Left renal cortex interstitium (tissue), 4 donors: ENCODE measurements around the gene CCDC88C. TPM values are rescaled to one million over a fixed set of nuclear protein-coding genes. Genes with fewer than 3 reads are reported as not detected.

ENCODE experiments used
- DNase-seq, 4 donors: peaks; one replicate each; pipeline ENCODE4 v3.0.0-alpha.2; 2013; ENCODE audit warnings: low read depth in 4 of 4, low spot score in 2 of 4, missing footprints in 1 of 4
- polyA plus RNA-seq, 4 donors: library from polyadenylated mRNA; unstranded; fragments of 120-200 nt; gene quantifications; one replicate each; pipeline ENCODE4 v1.2.1, GENCODE V29; 2013; ENCODE audit not compliant: insufficient read length in 4 of 4

Gene CCDC88C
- polyA plus RNA-seq, 4 donors, result 28.8 to 55.2 (median 36.3) TPM

DNA sequence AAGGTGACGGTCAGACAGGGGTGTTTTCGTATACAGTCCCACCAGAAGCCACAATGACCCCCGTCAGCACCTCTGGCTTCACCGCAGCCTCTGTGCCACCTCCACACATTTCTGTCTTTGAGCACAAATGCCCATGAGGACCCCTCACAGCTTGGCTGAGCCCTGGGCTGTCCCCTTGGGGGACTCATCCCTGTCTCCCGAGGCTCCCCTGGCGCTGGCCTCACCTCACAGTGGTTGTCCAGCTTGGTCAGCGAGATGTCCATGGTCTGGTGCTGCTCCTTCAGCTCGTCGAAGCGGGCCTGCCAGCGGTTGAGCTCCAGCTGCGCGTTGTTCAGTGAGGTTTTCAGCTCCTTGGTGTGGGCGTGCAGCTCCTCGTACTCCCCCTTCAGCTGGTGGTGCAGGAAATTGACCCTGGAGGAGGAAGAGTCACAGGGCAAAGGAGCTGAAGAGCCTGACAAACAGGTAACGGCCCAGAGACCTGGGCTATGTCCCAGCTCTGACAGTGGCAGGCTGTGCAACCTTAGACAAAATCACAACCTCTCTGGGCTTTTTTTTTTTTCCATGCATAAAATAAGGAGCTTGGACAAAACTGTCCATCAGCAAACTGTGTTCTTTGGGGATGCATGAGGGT is 120.4 kb downstream of the CCDC88C start:
- DNase-seq, result no peak

DNA sequence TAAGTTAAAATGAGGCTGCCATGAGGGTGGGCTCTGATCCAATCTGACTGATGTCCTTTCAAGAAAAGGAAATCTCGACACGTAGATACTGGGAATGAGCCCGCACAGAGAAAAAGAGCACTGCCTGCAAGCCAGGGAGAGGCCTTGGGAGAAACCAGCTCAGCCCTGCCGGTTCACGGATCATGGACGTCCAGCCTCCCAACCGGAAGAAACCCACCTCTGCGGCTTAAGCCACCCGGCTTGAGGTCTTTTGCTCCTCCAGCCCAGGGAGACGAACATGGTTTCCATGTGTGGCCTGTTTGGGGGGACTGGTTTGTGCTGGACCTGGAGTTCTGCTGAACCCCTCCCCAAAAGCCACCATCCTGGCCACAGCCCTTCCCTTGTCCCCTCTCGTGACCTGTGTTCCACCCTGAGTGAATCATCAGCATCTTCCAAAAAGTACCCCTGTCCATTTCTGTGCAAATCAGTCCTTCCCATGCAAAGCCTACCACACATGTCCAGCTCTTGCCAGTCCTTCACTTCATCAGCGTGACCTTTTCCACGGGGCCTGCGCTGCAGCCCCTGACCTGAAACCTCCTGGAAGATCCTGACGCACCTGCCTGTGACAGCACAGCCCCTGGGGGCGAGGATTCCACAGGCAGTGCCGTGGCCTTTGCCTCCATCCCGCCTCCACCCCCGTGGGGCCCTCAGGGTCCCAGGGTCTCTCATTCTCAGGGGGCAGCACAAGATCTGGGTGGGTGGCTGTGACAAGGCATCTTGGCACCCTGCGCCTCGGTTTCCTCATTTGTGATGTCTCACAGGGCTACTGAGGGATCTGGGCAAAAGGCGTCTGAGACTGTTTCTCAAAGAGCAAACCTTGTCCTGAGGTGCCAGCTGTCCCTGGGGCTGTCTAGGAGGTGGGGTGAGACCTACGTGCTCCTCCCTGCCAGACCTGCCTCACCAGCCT is 121.5 kb downstream of the CCDC88C start:
- DNase-seq, result no peak

DNA sequence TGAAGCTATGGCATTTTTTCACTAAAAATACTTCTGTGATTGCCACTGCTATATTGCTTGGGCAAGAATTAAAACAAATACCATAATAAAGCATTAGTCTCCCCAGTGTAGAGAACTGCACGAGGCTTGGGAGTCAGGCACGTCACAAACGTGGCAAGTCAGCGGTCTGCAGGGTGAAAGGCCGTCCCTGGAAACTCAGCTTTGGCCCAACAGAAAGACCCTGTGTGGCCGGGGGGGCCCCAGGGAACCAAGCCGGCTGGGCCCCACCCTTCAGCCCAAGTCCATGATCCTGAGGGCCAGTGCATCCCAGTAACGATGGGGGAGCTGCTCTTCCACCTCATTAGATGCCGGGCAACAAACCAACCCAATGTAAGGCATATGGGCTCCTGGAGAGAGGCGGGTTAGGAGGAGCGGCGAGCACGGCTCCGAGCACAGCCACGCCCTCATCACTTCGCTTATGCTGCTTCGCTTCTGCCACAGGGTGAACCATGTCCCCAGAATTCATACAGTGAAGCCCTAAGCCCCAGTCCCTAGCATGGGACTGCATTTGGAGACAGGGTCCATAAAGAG is 122.3 kb downstream of the CCDC88C start:
- DNase-seq, result no peak

DNA sequence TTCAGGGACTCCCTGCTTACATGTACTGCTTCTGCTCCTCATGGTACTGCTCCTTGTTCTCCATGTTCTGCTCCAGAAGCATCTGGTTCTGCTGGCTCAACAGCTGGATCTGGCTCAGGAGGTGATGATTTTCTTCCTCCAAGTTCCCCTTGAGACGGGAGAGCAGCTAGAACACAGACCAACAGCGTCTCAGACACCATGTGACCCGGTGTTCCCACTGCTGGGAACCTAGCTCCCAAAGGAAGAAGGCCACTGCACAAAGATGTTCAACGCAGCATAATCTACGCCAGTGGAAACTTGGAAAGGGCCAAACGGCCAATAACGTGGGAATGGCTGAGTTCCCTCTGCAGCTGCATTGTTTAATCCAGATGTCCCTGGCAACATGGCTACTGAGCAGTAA is 123.5 kb downstream of the CCDC88C start:
- DNase-seq, result no peak

DNA sequence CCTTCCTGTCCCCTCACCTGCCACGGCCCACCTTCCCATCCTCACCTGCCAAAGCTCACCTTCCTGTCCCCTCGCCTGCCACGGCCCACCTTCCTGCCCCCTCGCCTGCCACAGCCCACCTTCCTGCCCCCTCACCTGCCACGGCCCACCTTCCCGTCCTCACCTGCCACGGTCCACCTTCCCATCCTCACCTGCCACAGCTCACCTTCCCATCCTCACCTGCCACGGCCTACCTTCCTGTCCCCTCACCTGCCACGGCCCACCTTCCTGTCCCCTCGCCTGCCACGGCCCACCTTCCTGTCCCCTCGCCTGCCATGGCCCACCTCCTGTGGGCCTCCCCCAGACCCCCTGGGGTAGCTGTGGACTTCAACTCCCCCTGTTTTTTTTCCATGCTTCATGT is 124.3 kb downstream of the CCDC88C start:
- DNase-seq, result no peak

DNA sequence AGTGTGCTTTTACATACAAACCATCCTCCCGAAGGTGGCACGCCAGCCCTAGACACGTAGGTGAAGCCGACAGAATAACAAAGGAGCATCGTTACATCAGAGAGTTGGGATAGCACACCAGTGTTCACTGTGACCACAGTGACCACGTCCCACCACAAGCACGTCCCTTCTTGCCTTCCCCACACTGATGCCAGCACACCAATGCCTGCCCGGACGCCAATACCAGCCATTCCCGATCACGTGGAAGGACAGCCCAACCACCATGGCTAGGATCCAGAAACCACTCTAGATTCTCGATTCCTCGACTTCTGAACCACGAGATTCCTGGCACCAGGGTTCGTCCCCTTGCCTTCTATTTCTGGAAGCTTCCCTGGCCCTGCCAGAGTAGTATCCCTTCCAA is 125.1 kb downstream of the CCDC88C start:
- no peak for DNase-seq

DNA sequence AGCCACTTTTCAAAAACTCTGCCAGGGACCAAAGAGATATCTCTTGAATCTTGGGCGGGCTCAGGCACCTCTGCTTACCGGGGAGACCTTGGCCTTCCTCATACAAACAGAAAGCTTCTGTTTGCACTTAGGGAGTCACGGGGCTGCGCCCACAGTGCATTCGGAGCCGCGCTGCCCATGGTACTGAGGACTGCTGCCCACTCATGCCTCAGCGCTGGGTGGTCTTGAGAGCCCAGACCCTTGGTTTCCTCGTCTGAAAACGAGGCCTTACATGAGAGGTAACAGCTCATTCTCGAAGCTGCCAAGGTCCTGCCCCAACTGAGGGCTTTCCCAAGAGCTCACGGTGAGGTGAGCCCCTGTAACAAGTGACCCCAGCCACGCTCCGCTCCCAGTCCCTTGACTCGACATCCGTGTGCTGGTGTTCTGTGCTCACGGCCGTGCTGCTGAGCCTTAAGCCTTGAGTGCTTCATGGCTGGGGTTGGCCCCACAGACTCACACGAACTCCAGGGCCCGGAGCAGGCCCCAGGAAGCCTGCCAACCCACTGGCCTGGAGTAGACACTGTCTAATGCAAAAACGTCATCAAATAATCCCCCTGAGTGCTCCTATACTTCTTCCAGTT is 125.7 kb downstream of the CCDC88C start:
- no peak for DNase-seq

DNA sequence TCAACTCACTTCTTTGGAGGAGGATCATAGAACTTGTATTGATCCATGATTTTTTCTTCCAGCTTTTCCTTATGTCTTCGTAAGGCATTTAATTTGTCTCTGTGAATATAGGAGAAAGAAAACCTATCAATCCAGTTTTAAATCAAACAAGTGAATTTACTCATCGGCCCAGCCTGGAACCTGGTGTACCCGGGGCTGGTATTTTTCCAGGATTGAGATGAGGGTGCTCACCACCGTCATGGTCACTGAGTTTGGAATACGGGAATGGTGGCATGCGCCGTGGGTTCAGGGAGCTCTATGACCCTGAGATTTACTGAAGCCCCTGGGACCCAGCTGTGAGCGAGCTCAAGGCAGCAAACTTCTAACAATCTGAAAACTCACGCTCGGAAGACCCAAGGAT is 126.6 kb downstream of the CCDC88C start:
- no peak for DNase-seq

DNA sequence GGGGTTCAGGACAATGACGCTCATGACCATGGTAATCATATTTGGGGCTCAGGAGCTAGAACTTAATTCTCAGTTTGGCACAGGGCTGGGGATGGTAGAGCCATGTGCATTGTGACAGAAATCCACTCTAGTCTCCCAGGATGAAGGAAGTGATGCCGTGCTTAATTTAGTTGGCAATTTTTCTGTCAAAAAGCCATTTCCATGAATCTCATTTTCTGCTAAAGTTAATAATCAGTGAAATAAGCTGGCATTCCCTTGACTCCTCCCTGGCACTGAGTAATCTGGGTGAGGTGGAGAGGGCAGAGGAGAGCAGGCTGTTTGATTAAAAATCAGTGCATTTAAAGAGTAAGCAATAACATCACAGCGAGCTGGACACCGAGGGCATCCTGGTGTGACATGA is 128.2 kb downstream of the CCDC88C start:
- DNase-seq, result no peak

DNA sequence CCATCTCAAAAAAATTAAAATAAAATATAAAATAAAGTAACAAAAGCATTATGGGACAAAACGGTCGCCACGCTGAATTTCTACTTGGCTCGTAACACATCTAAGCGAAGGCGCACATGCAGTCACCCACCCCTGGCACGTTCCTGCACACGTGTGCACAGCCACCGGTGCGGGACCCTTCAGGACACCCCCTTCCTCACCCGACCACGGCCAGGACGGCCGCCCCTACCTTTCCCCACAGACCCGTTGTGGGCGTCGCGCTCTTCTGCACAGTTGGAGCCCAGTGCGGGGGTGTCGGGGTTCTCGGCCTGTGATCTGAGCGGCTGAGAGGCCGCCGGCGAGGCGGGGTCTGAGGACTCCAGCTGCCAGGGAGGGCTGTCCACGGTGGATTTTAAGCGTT is 128.7 kb downstream of the CCDC88C start:
- DNase-seq, result no peak

DNA sequence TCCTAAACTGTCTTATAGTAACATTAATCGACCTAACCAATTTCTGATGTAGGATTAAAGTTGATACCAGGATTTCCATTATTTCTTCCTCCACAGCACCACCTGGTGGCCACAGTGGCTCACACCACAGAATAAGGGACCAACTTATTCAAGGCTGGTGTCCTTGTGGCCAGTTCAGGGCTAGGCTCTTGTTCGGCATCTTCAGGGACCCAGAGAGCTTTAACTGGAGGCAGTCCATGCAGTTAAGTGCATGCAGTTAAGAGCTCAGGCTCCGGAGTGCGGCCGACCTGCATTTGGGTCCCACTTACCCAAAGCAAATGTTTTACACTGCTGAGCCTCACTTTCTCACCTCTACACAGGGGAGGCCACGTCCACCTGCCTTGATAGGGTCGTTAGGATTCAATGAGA is 131.1 kb downstream of the CCDC88C start:
- DNase-seq, result peak; percentile 26 to 68 (median 34)

DNA sequence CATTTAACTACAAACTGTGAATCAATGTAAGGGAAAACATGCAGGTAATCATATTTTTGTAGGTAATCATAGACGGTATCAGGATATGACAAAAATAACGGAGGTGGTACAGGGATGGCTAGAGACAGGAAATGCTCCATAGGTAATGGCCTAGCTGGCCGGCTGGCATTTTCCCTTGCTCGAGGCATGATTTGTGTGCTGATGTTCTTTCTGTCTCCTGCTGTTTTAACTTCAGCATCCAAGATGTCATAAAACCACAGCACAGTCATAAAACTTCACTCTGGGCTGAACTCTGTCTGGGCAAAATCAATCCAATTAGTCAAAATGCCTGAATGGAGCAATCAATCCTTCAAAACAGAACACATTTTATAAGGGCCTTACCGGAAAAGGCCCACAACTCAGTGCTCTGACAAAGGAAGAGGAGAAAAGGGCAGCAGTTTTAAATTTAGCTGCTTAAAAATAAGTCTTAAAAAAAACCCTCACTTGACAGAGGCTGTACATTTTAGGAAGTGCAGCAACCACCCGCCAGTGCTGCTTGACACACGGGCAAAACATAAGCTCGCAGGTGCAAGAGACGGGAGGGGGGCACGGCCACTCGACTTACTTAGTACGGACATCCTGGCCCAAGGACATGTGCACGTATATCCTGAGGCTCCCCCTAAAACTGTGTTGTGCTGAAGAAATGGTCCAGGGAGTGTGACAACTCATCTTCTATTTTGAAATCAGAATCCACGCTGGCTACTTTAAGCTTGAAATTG is 132.7 kb downstream of the CCDC88C start:
- no peak for DNase-seq

DNA sequence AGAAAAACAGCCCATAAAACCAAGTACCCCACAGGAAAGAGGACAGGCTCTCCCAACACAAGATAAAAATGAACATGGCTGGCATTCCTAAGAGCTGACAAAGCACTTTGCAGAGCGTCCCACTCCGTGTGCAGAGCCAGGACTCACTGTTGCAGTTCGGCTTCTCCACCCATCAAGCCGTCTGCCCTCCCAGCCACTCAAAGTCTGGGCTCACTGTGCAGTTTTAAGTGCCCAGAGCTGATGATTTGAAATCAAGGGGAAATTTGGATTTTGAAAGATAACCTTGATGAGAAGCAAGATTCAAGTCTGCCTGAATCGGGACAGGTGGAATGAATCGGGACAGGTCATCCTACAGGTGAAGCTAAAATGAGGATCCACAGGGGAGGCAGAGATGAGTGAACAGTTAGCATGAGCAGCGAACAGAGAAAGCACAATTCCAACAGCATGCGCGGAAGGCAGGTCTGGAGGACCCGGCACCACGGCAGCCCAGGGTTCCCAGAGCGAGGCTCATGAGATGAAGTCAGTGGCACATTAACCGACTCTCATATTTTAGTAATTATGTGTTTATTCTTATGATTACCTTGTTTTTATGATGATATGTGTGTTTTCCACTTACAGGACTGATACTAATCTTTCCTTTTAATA is 133.4 kb downstream of the CCDC88C start:
- DNase-seq, result no peak

DNA sequence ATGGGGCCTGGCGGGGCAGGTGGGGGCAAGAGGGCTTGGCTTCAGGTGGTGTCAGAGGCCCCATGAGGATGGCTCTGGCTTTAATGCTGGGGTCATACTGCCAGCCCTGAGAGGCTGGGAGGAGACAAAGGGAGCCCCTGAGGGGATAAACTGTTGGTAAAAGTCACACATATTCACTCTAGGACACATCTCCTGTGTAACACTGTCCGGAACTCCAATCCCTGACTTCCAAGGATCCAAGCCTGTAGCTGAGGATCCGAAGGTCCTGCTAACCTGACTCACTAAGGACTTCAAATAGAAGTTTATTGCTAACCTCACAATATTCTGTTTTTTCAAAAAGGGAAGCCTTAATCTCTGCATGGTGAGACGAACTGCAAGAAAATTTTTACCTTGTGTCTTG is 134.0 kb downstream of the CCDC88C start:
- no peak for DNase-seq

DNA sequence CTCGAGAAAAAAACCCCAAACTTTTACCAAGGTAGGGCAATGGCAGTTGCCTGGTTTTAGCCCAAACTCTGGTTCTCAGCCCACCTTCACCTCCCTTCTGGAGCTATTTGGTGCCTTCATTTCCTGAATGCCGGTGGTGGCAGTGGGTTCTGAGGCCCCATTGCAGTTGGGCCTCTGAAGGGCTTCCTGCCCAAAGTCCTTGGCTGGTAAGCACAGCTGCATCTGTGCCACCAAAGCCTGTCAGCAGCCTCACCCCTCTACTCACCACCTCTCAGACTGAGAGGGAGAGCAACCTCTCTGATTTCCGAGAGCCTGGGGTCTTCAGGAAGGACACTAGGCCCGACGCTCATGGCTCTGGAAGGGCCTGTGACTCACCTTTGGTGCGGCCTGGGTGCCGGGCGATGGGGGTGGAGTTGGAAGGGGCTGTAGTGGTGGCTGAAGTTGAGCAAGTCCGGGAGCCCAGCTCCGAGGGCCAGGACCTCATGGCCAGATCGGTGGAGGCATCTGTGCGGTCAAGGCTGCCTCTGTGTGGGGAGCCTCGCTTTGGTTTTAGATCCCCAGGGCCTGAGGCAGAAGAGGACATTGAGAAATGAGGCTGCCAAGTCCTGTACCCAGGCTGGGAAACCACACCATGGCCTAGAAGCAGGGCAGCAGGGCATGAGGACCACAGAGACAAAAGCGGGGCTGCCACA is 134.5 kb downstream of the CCDC88C start:
- no peak for DNase-seq

DNA sequence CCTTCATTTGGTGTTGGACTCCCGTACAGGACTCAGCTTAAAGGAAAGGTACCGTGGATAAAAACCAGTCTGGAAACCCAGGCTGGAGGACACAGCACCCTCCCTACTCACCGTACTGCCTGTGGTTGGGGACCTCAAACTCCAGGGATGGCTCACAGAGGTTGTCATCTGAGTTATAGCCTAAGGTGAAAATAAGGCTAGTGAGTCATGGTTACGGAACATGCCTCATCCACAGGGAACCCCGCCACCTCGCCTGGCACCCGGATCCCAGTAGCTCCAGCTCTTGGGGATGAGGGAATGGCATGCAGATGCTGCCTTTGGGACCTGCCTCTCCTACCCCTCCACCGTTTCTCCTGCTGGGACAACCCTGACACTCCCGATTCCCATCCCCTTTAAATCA is 136.3 kb downstream of the CCDC88C start:
- DNase-seq, result no peak

DNA sequence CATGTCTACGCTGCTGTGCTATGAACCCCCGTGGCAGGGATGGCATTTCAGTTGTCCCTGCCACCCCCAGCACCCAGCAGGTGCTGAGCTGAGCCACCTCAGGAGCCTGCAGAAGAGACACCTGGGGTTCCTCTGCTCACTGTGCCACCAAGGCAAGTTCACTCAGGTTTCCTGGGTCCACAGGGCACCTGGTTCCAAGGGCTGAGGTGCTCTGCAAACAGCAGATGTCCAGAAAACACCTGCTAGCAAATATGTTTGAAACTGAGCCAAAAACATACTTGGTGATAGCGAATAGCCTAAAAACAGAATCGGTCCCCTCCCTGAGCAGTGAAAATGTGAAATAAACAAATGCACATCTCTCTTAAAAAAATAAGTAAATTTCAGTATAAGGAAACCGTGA is 137.5 kb downstream of the CCDC88C start:
- no peak for DNase-seq

DNA sequence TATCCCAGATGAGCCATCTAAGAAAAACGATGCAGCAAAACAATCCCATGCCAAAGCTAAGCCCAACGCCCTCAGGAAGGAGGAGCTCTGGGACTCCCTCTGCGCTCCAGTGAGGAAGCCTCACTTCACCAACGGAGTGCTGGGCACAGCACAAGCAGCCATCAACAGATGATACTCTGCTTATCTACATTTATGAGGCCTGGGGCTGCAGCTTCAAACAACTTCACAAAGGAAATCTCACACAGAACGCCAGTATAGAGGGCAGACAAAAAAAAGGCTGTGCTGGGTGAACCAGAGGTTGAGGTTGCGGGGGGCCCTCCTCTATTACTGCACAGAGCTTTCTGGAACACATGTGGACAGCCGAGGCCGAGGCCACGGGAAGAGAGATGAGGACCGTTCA is 138.3 kb downstream of the CCDC88C start:
- no peak for DNase-seq

DNA sequence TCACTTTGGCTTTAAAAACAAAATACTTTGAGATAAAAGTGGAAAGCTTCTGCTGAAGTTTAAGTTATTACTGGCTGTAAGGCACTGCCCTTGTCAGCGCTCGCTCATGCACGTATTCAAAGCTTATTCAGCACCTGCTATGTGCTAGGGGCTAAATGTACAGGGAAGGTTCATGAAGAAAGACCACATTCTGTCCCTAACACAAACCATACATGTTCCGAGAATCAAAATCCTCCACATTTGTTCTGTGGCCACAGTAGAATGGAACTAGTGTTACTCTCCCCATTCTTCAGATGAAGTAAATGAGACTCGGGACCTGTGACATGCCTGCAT is 139.3 kb downstream of the CCDC88C start:
- no peak for DNase-seq
